HCT116 (cell line): ENCODE results near the gene PREB.

Experiments
- CTCF ChIP-seq, 3 experiments: fragments of 200-600 bp in 1 of 3; sonication (generic) in 1 of 3; IDR thresholded peaks in 2 of 3; conservative IDR thresholded peaks in 1 of 3; 2 replicates each; pipeline ENCODE4 v1.5.1; 2012 to 2017; ENCODE audit warnings: low read depth in 2 of 3, low read length in 2 of 3, antibody characterized with exemption in 1 of 3, borderline replicate concordance in 1 of 3, control low read depth in 1 of 3, mild to moderate bottlenecking in 1 of 3, mixed read lengths in 1 of 3, mixed run types in 1 of 3, moderate library complexity in 1 of 3; ENCODE audit not compliant: insufficient read depth in 1 of 3
- EZH2 ChIP-seq: fragments of 200-600 bp; sonication (generic); IDR thresholded peaks from 2 replicates; pipeline ENCODE4 v1.6.1; 2017; ENCODE audit warnings: antibody characterized with exemption, mixed run types
- EZH2phosphoT487 ChIP-seq: fragments of 200-600 bp; IDR thresholded peaks from 2 replicates; pipeline ENCODE4 v1.6.1; 2018; ENCODE audit warnings: antibody characterized with exemption, borderline replicate concordance
- JUND ChIP-seq: IDR thresholded peaks from 2 replicates; pipeline ENCODE4 v1.6.1; 2012
- POLR2A ChIP-seq: IDR thresholded peaks from 2 replicates; pipeline ENCODE4 v1.7.0; 2011; ENCODE audit warnings: borderline replicate concordance; ENCODE audit not compliant: insufficient read depth, insufficient read length; ENCODE audit errors: extremely low read depth
- SRF ChIP-seq: IDR thresholded peaks from 2 replicates; pipeline ENCODE4 v1.6.1; 2012; ENCODE audit warnings: low read depth

DNA sequence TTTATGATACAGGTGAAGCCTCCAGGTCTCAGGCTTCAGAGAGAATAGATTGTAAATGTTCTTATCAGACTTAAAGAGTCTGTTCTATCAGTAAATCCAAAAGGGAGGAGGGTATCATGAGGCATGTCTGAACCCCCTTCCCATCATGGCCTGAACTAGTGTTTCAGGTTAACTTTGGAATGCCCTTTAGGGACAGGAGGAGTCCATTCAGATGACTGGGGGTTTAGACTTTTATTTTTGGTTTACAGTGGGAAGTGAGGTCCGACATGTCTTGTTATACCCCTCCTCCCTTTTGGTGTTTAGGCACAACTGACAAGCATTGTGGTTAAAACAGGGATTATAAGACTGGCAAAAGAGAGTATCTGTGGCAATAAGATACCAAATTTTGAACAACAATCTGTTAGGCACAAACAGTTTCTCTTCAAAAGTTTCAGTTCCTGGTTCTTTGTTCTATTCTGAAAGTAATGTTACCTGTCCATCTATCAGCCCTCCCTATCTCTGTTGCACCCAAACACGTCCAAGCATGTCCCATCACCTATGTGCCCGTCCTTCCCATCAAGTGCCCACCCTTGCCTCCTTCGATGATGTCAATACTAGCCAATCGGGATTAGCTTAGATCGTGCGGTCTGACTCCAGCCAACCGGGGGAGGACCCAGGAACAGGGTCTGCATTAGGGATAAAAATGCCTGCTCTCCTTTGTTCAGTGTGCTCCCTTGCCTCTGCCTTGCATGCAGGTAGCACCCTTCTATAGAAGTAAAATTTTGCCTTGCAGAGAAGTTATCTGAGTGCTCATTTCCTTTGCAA lies 30.7 kb upstream of the PREB start:
- no peak for TF ChIP-seq EZH2phosphoT487
- no peak for TF ChIP-seq EZH2
- no peak for TF ChIP-seq CTCF (IDR thresholded peaks at IDR 0.05 in 2 of 3, conservative IDR thresholded peaks at IDR 0.05 in 1 of 3; ENCODE audit: borderline replicate concordance in 1 of 3, insufficient read depth in 1 of 3, low read depth in 2 of 3, low read length in 2 of 3)
- TF ChIP-seq JUND = no peak
- no peak for TF ChIP-seq SRF
- TF ChIP-seq POLR2A = no peak
